PC-3 (cell line): Measurements from ENCODE around the gene SHROOM4. TPM values are rescaled to one million over a fixed set of nuclear protein-coding genes. Genes with fewer than 3 reads are reported as not detected.

Source experiments
- ATAC-seq: fragments of 200-7000 bp; cut with Tn5 transposase; 2 replicates; pipeline ENCODE4 v1.9.1; 2020; ENCODE audit warnings: mild to moderate bottlenecking, moderate library complexity
- Bru-seq: library from RNA; stranded (reverse); fragments of 400-500 nt; gene quantifications from one replicate; lab custom pipeline; 2021; lab: Mats Ljungman, UMichigan
- BruChase-seq, 2 experiments: library from RNA; stranded (reverse); fragments of 400-500 nt; gene quantifications; one replicate each; lab custom pipeline; 2021; lab: Mats Ljungman, UMichigan
- BruUV-seq: library from RNA; stranded (reverse); fragments of 400-500 nt; replicated peaks from 2 replicates; lab custom pipeline; 2021; lab: Mats Ljungman, UMichigan
- CTCF ChIA-PET: fragments of 300-600 bp; sonication (Branson Sonifier 250); formaldehyde crosslinking; loops from one replicate; lab custom pipeline; 2022; ENCODE audit warnings: antibody characterized with exemption; lab: Charles Lee
- POLR2A ChIA-PET: fragments of 300-600 bp; sonication (Branson Sonifier 250); formaldehyde crosslinking; loops from one replicate; lab custom pipeline; 2022; ENCODE audit warnings: antibody characterized with exemption; ENCODE audit not compliant: unreplicated experiment; lab: Charles Lee
- DNase-seq: peaks from one replicate; pipeline ENCODE4 v3.0.0-alpha.2; 2015
- H2AFZ ChIP-seq: fragments of 300-600 bp; sonication (generic); 2 replicates; pipeline ENCODE4 v1.6.0; 2016; ENCODE audit warnings: antibody characterized with exemption, low read length
- H3F3A ChIP-seq: fragments of 300-600 bp; sonication (generic); one replicate; pipeline ENCODE4 v1.6.0; 2017; ENCODE audit warnings: antibody characterized with exemption, low read length, control low read depth, mild to moderate bottlenecking; ENCODE audit not compliant: unreplicated experiment
- H3K27ac ChIP-seq: fragments of 300-600 bp; sonication (generic); 2 replicates; pipeline ENCODE4 v1.5.1; 2016; ENCODE audit warnings: mild to moderate bottlenecking, low read length
- H3K27me3 ChIP-seq: fragments of 300-600 bp; sonication (generic); 2 replicates; pipeline ENCODE4 v1.6.1; 2016; ENCODE audit warnings: low read length, mixed read lengths
- H3K36me3 ChIP-seq: fragments of 300-600 bp; sonication (generic); 2 replicates; pipeline ENCODE4 v1.6.1; 2016; ENCODE audit warnings: low read depth, mixed run types, low read length, mixed read lengths
- H3K4me1 ChIP-seq: fragments of 300-600 bp; sonication (generic); 2 replicates; pipeline ENCODE4 v1.5.1; 2016; ENCODE audit warnings: low read length; ENCODE audit not compliant: insufficient read depth
- H3K4me2 ChIP-seq: fragments of 300-600 bp; sonication (generic); 2 replicates; pipeline ENCODE4 v1.6.0; 2016; ENCODE audit warnings: low read length
- H3K4me3 ChIP-seq: fragments of 300-600 bp; sonication (generic); 2 replicates; pipeline ENCODE4 v1.5.1; 2016; ENCODE audit warnings: mild to moderate bottlenecking, low read length, mixed read lengths
- H3K79me2 ChIP-seq: fragments of 300-600 bp; sonication (generic); 2 replicates; pipeline ENCODE4 v1.6.1; 2017; ENCODE audit warnings: low read length, mixed read lengths
- H3K9ac ChIP-seq: fragments of 300-600 bp; sonication (generic); 2 replicates; pipeline ENCODE4 v1.6.0; 2016; ENCODE audit warnings: mild to moderate bottlenecking, low read length
- H3K9me2 ChIP-seq: fragments of 300-600 bp; sonication (generic); replicated peaks from 2 replicates; pipeline ENCODE4 v1.6.1; 2016; ENCODE audit warnings: mixed run types, low read length, mixed read lengths
- H3K9me3 ChIP-seq: fragments of 300-600 bp; sonication (generic); 2 replicates; pipeline ENCODE4 v1.6.1; 2016; ENCODE audit warnings: low read length, mixed read lengths
- H4K20me1 ChIP-seq: fragments of 300-600 bp; sonication (generic); 2 replicates; pipeline ENCODE4 v1.6.1; 2016; ENCODE audit warnings: low read length, mixed read lengths
- CTCF ChIP-seq: fragments of 300-600 bp; sonication (generic); conservative IDR thresholded peaks from 2 replicates; pipeline ENCODE4 v1.5.1; 2017; ENCODE audit warnings: antibody characterized with exemption, low read depth, mild to moderate bottlenecking, low read length
- EZH2 ChIP-seq: fragments of 300-600 bp; sonication (generic); IDR thresholded peaks from one replicate; pipeline ENCODE4 v1.6.1; 2017; ENCODE audit warnings: antibody characterized with exemption, mild to moderate bottlenecking, low read length; ENCODE audit not compliant: unreplicated experiment
- EZH2phosphoT487 ChIP-seq: fragments of 300-600 bp; sonication (generic); IDR thresholded peaks from 2 replicates; pipeline ENCODE4 v1.6.1; 2018; ENCODE audit warnings: mild to moderate bottlenecking, antibody characterized with exemption, low read length, borderline replicate concordance
- intact Hi-C: fragments of 100-400 bp; cut with micrococcal nuclease; formaldehyde crosslinking; loops from 2 replicates; pipeline ENCODE4 v1.9.0; 2023
- long read RNA-seq: library from polyadenylated mRNA; unstranded; transcript quantifications from one replicate; pipeline ENCODE4 v2.0.0, GENCODE V29; 2021; ENCODE audit not compliant: unreplicated experiment
- total RNA-seq: library from RNA; depleted of rRNA; stranded (reverse); fragments of >200 nt; gene quantifications from 2 replicates; pipeline ENCODE4 v1.2.3, GENCODE V29; 2014; rRNA removed

SHROOM4 gene
- total RNA-seq (not detected in 2 replicates), Bru-seq, nascent RNA (not detected), BruChase-seq, experiment 1, labeled RNA remaining after a 6-hour chase (not detected), BruChase-seq, experiment 2, labeled RNA remaining after a 2-hour chase (percentile 0 among the genes with signal in this experiment)
- long read RNA-seq: 0 reads

GRCh38 chrX:50813843-50814661 is at the start of gene SHROOM4:
TSS of gene SHROOM4 (minus strand) at chrX:50814194. CDS start at chrX:50814018, 176 bp downstream.
- no peak for ATAC-seq
- H3K79me2 ChIP-seq: no peaks in the 10 kb centered on the region
- H3K36me3 ChIP-seq: no peaks in the 10 kb centered on the region
- POLR2A ChIA-PET: no interaction called here
- H3K4me3 ChIP-seq: peak within 1 kb of the TSS; percentile 59
- 0 out of 2 replicates have a peak, but pooled peaks cover 4% of the 10 kb centered on the region for H3K27me3 ChIP-seq
- H2AFZ ChIP-seq: peak within 1 kb of the TSS; percentile 76
- no peaks in the 10 kb centered on the region for H3F3A ChIP-seq
- H3K9ac ChIP-seq: no peak within 1 kb of the TSS
- no TSS peak for BruUV-seq
- TF ChIP-seq CTCF (no peak), EZH2phosphoT487 (no peak), EZH2 (no peak)
- no peaks in the 10 kb centered on the region for H3K9me3 ChIP-seq
- DNase-seq: no peak
- no peaks in the 10 kb centered on the region for H3K4me1 ChIP-seq
- H3K9me2 ChIP-seq: no peaks in the 10 kb centered on the region
- CTCF ChIA-PET: no interaction called here
- intact Hi-C loops: no loop called here
- no peak within 1 kb of the TSS for H3K27ac ChIP-seq
- H4K20me1 ChIP-seq: no peaks in the 10 kb centered on the region
- peak within 1 kb of the TSS; percentile 79 for H3K4me2 ChIP-seq

GRCh38 chrX:50863471-50863870 is 49.5 kb upstream of the SHROOM4 start:
- no peak for ATAC-seq
- no peaks in the 10 kb centered on the region for H3K36me3 ChIP-seq

More at GRCh38 chrX:50863471-50863870, 49.5 kb upstream of the SHROOM4 start:
- Histone ChIP-seq H3F3A (no peaks in the 10 kb centered on the region), H3K79me2 (no peaks in the 10 kb centered on the region), H3K27me3 (no peaks in the 10 kb centered on the region), H3K9me2 (no peaks in the 10 kb centered on the region), H4K20me1 (no peaks in the 10 kb centered on the region), H3K4me2 (no peak overlapping the region), H3K4me3 (no peak overlapping the region), H3K4me1 (no peaks in the 10 kb centered on the region), H3K9ac (no peak overlapping the region), H3K27ac (no peak overlapping the region), H2AFZ (no peak overlapping the region), H3K9me3 (no peaks in the 10 kb centered on the region)
- TF ChIP-seq CTCF: no peak
- no peak for TF ChIP-seq EZH2phosphoT487
- no peak for TF ChIP-seq EZH2
- DNase-seq: no peak
- intact Hi-C loops: no loop called here
- CTCF ChIA-PET: no interaction called here
- no TSS peak for BruUV-seq
- POLR2A ChIA-PET: no interaction called here
